SK-N-SH treated with all-trans-retinoic acid at 6 μM for 48 hours (cell line): Measurements from ENCODE around the gene UMPS.

Experiments used
- ARNTL ChIP-seq: fragments of 450-650 bp; formaldehyde crosslinking; IDR thresholded peaks from 2 replicates; pipeline ENCODE4 v1.5.0; 2020; ENCODE audit warnings: low read depth, mild to moderate bottlenecking, moderate library complexity, borderline replicate concordance
- PPARA ChIP-seq: fragments of 250-450 bp; sonication (Bioruptor Pico); IDR thresholded peaks from 2 replicates; pipeline ENCODE4 v1.5.0; 2020; ENCODE audit warnings: mild to moderate bottlenecking, borderline replicate concordance
- RARB ChIP-seq: fragments of 250-450 bp; sonication (Bioruptor Pico); IDR thresholded peaks from 2 replicates; pipeline ENCODE4 v1.8.0; 2021; ENCODE audit warnings: mild to moderate bottlenecking, moderate library complexity
- ZFP3 ChIP-seq: fragments of 250-450 bp; sonication (Bioruptor Pico); IDR thresholded peaks from 2 replicates; pipeline ENCODE4 v1.5.0; 2020; ENCODE audit warnings: mild to moderate bottlenecking, moderate library complexity
- TF ChIP-seq, protein P1 (sequence below): fragments of 250-450 bp; sonication (Bioruptor Pico); IDR thresholded peaks from 2 replicates; pipeline ENCODE4 v1.8.0; 2021; ENCODE audit warnings: low read depth, mild to moderate bottlenecking, moderate library complexity, borderline replicate concordance
- TF ChIP-seq, protein P2 (sequence below): fragments of 250-450 bp; sonication (Bioruptor Pico); IDR thresholded peaks from 2 replicates; pipeline ENCODE4 v1.5.0; 2020; ENCODE audit warnings: mild to moderate bottlenecking, moderate library complexity
- TF ChIP-seq, protein P3 (sequence below): fragments of 250-450 bp; sonication (Bioruptor Pico); IDR thresholded peaks from 2 replicates; pipeline ENCODE4 v1.8.0; 2020; ENCODE audit warnings: mild to moderate bottlenecking, moderate library complexity, borderline replicate concordance
- TF ChIP-seq, protein P4 (sequence below): fragments of 250-450 bp; sonication (Bioruptor Pico); IDR thresholded peaks from 2 replicates; pipeline ENCODE4 v1.5.1; 2020; ENCODE audit warnings: low read depth, mild to moderate bottlenecking, moderate library complexity

DNA sequence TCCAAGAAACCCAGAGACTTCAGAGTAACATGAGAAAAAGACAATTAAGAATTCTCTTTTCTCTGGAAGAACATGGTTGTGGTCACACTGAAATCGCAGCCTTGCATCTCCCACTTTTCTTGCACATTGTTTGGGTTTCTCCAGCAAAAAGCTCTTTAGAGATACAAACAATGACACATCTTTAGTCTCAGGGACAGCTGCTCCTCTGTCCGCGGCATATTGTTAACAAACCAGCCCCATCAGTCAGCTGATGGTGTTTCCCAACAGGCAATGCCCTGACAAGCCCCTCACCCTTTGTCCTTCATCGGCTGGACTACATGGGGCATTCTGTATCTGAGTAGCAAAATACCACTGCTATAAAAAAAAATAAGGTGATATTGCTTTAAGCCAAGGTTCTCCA, 53.4 kb downstream of the UMPS start:
- TF ChIP-seq, protein P1, sequence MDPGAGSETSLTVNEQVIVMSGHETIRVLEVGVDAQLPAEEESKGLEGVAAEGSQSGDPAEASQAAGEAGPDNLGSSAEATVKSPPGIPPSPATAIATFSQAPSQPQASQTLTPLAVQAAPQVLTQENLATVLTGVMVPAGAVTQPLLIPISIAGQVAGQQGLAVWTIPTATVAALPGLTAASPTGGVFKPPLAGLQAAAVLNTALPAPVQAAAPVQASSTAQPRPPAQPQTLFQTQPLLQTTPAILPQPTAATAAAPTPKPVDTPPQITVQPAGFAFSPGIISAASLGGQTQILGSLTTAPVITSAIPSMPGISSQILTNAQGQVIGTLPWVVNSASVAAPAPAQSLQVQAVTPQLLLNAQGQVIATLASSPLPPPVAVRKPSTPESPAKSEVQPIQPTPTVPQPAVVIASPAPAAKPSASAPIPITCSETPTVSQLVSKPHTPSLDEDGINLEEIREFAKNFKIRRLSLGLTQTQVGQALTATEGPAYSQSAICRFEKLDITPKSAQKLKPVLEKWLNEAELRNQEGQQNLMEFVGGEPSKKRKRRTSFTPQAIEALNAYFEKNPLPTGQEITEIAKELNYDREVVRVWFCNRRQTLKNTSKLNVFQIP (CRISPR knock-in tag), result no peak
- TF ChIP-seq ZFP3 (CRISPR knock-in tag) (no peak), PPARA (CRISPR knock-in tag) (no peak), ARNTL (no peak), RARB (CRISPR knock-in tag) (no peak)
- TF ChIP-seq, protein P2, sequence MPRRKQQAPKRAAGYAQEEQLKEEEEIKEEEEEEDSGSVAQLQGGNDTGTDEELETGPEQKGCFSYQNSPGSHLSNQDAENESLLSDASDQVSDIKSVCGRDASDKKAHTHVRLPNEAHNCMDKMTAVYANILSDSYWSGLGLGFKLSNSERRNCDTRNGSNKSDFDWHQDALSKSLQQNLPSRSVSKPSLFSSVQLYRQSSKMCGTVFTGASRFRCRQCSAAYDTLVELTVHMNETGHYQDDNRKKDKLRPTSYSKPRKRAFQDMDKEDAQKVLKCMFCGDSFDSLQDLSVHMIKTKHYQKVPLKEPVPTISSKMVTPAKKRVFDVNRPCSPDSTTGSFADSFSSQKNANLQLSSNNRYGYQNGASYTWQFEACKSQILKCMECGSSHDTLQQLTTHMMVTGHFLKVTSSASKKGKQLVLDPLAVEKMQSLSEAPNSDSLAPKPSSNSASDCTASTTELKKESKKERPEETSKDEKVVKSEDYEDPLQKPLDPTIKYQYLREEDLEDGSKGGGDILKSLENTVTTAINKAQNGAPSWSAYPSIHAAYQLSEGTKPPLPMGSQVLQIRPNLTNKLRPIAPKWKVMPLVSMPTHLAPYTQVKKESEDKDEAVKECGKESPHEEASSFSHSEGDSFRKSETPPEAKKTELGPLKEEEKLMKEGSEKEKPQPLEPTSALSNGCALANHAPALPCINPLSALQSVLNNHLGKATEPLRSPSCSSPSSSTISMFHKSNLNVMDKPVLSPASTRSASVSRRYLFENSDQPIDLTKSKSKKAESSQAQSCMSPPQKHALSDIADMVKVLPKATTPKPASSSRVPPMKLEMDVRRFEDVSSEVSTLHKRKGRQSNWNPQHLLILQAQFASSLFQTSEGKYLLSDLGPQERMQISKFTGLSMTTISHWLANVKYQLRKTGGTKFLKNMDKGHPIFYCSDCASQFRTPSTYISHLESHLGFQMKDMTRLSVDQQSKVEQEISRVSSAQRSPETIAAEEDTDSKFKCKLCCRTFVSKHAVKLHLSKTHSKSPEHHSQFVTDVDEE (CRISPR knock-in tag), result no peak
- TF ChIP-seq, protein P3, sequence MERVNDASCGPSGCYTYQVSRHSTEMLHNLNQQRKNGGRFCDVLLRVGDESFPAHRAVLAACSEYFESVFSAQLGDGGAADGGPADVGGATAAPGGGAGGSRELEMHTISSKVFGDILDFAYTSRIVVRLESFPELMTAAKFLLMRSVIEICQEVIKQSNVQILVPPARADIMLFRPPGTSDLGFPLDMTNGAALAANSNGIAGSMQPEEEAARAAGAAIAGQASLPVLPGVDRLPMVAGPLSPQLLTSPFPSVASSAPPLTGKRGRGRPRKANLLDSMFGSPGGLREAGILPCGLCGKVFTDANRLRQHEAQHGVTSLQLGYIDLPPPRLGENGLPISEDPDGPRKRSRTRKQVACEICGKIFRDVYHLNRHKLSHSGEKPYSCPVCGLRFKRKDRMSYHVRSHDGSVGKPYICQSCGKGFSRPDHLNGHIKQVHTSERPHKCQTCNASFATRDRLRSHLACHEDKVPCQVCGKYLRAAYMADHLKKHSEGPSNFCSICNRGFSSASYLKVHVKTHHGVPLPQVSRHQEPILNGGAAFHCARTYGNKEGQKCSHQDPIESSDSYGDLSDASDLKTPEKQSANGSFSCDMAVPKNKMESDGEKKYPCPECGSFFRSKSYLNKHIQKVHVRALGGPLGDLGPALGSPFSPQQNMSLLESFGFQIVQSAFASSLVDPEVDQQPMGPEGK (CRISPR knock-in tag), result no peak
- TF ChIP-seq, protein P4, sequence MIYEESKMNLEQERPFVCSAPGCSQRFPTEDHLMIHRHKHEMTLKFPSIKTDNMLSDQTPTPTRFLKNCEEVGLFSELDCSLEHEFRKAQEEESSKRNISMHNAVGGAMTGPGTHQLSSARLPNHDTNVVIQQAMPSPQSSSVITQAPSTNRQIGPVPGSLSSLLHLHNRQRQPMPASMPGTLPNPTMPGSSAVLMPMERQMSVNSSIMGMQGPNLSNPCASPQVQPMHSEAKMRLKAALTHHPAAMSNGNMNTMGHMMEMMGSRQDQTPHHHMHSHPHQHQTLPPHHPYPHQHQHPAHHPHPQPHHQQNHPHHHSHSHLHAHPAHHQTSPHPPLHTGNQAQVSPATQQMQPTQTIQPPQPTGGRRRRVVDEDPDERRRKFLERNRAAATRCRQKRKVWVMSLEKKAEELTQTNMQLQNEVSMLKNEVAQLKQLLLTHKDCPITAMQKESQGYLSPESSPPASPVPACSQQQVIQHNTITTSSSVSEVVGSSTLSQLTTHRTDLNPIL (CRISPR knock-in tag), result no peak
